ENCODE results near the gene HCN1. TPM values are rescaled to one million over a fixed set of nuclear protein-coding genes. Genes with fewer than 3 reads are reported as not detected.

HCN1 gene
- total and polyA plus RNA-seq, 2 of the 8 experiments (the other 6 are each of a cell fraction or from before 2014, with no cell fraction given) = 1.1 to 6.7 TPM

DNA sequence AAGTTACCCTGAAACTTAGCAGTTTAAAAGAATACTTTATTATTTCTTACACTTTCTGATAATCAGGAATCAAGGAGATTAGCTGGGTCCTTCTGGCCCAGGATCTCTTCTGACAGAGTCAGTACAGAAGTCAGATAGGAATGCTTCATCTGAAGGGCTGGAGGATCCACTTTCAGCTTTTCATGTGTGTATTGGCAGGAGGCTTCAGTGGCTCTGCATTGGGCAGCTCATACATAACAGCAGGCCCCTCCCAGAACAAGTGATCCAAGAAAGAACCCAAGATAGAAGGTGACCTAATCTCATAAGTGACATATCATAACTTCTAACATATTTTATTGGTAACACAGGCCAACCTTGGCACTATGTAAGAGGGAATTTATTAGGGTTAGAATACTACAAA is 258.4 kb downstream of the HCN1 start:
- no peak overlapping the region for H2BK12ac ChIP-seq (ENCODE audit: low read depth, low read length)
- H3K23ac ChIP-seq (ENCODE audit: insufficient read length) = no peak overlapping the region
- no peak overlapping the region for H4K8ac ChIP-seq (ENCODE audit: extremely low read depth, insufficient read depth, low read length)
- no peak overlapping the region for H3K27ac ChIP-seq (ENCODE audit: low read depth, low read length)
- H2AK5ac ChIP-seq (ENCODE audit: low read depth, low read length) = no peak overlapping the region
- H2BK120ac ChIP-seq (replicated peaks; ENCODE audit: low read depth, low read length) = no peak overlapping the region
- H2BK5ac ChIP-seq (ENCODE audit: low read depth, low read length) = no peak overlapping the region
- no peak overlapping the region for H2AFZ ChIP-seq (ENCODE audit: low read length)
- H3K9ac ChIP-seq (replicated peaks in 1 of 4; ENCODE audit: extremely low read depth in 1 of 4, low read depth in 3 of 4, low read length in 3 of 4) = no peak overlapping the region
- no peaks in the 10 kb centered on the region for H3K27me3 ChIP-seq (replicated peaks in 1 of 4; ENCODE audit: control insufficient read depth in 3 of 4, extremely low read depth in 1 of 4, insufficient read depth in 3 of 4, low read length in 3 of 4)
- CTCF ChIA-PET (ENCODE audit: partially characterized antibody) = interaction anchor here (0.7 to 1.0 kb wide), 2 partner anchors 74 to 503 kb away, joined by 3 to 4 read pairs; no protein-coding TSS in a partner anchor
- H4K20me1 ChIP-seq (replicated peaks in 1 of 2; ENCODE audit: control insufficient read depth in 1 of 2, insufficient read depth in 2 of 2, low read length in 2 of 2) = no peaks in the 10 kb centered on the region
- no peaks in the 10 kb centered on the region for H3K23me2 ChIP-seq (ENCODE audit: low read depth, low read length)
- H4K91ac ChIP-seq (replicated peaks; ENCODE audit: insufficient read length, low read length) = no peak overlapping the region
- DNase-seq (ENCODE audit: low read depth in 1 of 2, low spot score in 2 of 2) = no peak
- no peak overlapping the region for H3K56ac ChIP-seq (replicated peaks; ENCODE audit: insufficient read length, low read depth, low read length)
- no peak overlapping the region for H4K5ac ChIP-seq (ENCODE audit: insufficient read length, low read depth, low read length)
- no peak overlapping the region for H3K14ac ChIP-seq (ENCODE audit: insufficient read length)
- no peak overlapping the region for H3K4me2 ChIP-seq (ENCODE audit: insufficient read depth in 1 of 2, low read depth in 2 of 2, low read length in 2 of 2)
- FAIRE-seq = no peak
- H2BK15ac ChIP-seq (ENCODE audit: low read length) = no peak overlapping the region
- no peak overlapping the region for H3K18ac ChIP-seq (ENCODE audit: extremely low read depth, low read length)
- POLR2A ChIA-PET (ENCODE audit: partially characterized antibody) = no interaction called here
- H3K9me3 ChIP-seq (ENCODE audit: insufficient read depth in 2 of 2, low read depth in 1 of 2, low read length in 1 of 2) = no peaks in the 10 kb centered on the region
- H3K4me1 ChIP-seq (replicated peaks in 1 of 4; ENCODE audit: control insufficient read depth in 3 of 4, insufficient read depth in 4 of 4, low read length in 3 of 4) = no peaks in the 10 kb centered on the region
- H3K36me3 ChIP-seq (ENCODE audit: control insufficient read depth in 2 of 4, insufficient read depth in 4 of 4, low read length in 3 of 4) = no peaks in the 10 kb centered on the region
- H3K79me1 ChIP-seq (ENCODE audit: low read depth, low read length) = no peaks in the 10 kb centered on the region
- H3K79me2 ChIP-seq (ENCODE audit: control insufficient read depth in 1 of 2, insufficient read depth in 2 of 2, low read length in 2 of 2) = no peaks in the 10 kb centered on the region
- H3K4ac ChIP-seq (replicated peaks; ENCODE audit: insufficient read length, low read depth, low read length) = no peak overlapping the region
- H2BK20ac ChIP-seq (ENCODE audit: low read length) = no peak overlapping the region
- TF ChIP-seq HDAC6 (IDR thresholded peaks at IDR 0.05; ENCODE audit: low read depth, low read length) (no peak), BACH1 (IDR thresholded peaks at IDR 0.05; ENCODE audit: low read length) (no peak), YY1 (IDR thresholded peaks at IDR 0.05; ENCODE audit: low read depth, low read length) (no peak), SP2 (IDR thresholded peaks at IDR 0.05; ENCODE audit: low read length) (no peak), CBX5 (IDR thresholded peaks at IDR 0.05; ENCODE audit: low read depth, low read length) (no peak), RXRA (IDR thresholded peaks at IDR 0.05; ENCODE audit: insufficient read depth, low read depth, low read length) (no peak), SRF (IDR thresholded peaks at IDR 0.05; ENCODE audit: low read depth, low read length) (no peak), SIRT6 (IDR thresholded peaks at IDR 0.05; ENCODE audit: low read length) (no peak), JUND (IDR thresholded peaks at IDR 0.05; ENCODE audit: low read length) (no peak), RNF2 (IDR thresholded peaks at IDR 0.05; ENCODE audit: borderline replicate concordance, low read depth, low read length, missing control alignments, poor library complexity, severe bottlenecking) (no peak), SIN3A (conservative IDR thresholded peaks at IDR 0.05 in 1 of 2, IDR thresholded peaks at IDR 0.05 in 1 of 2; ENCODE audit: low read depth in 1 of 2, low read length in 2 of 2) (no peak), FOSL1 (IDR thresholded peaks at IDR 0.05; ENCODE audit: insufficient read depth, low read depth, low read length) (no peak)
- TF ChIP-seq, protein P1, sequence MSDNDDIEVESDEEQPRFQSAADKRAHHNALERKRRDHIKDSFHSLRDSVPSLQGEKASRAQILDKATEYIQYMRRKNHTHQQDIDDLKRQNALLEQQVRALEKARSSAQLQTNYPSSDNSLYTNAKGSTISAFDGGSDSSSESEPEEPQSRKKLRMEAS (IDR thresholded peaks at IDR 0.05) = no peak
- H3K4me3 ChIP-seq (ENCODE audit: extremely low read depth in 1 of 4, insufficient read depth in 2 of 4, low read depth in 3 of 4, low read length in 4 of 4) = no peak overlapping the region

Measured in H1 (cell line).